IMR-90 (cell line): ENCODE results near the gene LCMT2. TPM values are rescaled to one million over a fixed set of nuclear protein-coding genes. Genes with fewer than 3 reads are reported as not detected.

Experiments
- ATAC-seq: fragments of 200-7000 bp; cut with Tn5 transposase; 2 replicates; pipeline ENCODE4 v1.9.1; 2020; ENCODE audit warnings: low read depth, mild to moderate bottlenecking, moderate library complexity
- BruUV-seq: library from RNA; stranded (reverse); fragments of 400-500 nt; replicated peaks from 2 replicates; lab custom pipeline; 2021; lab: Mats Ljungman, UMichigan
- CTCF ChIA-PET: fragments of 300-600 bp; formaldehyde crosslinking; extraction: SDS; loops from one replicate; lab custom pipeline; 2021; ENCODE audit warnings: antibody characterized with exemption; lab: Yijun Ruan, JAX
- POLR2A ChIA-PET: fragments of 300-600 bp; sonication (Branson Sonifier 250); formaldehyde crosslinking; loops from one replicate; lab custom pipeline; 2022; ENCODE audit warnings: antibody characterized with exemption; ENCODE audit not compliant: unreplicated experiment; lab: Charles Lee
- DNase-seq: peaks from one replicate; pipeline ENCODE4 v3.0.0; 2013
- H2AFZ ChIP-seq: replicated peaks from 2 replicates; pipeline ENCODE3; 2013; ENCODE audit warnings: low read length, mild to moderate bottlenecking; ENCODE audit not compliant: poor library complexity
- H2AK5ac ChIP-seq: 2 replicates; pipeline ENCODE4 v1.6.1; 2013; ENCODE audit warnings: low read depth, low read length, inconsistent platforms
- H2AK9ac ChIP-seq: replicated peaks from 2 replicates; pipeline ENCODE3; 2013; ENCODE audit warnings: mild to moderate bottlenecking, low read depth, low read length, moderate library complexity; ENCODE audit not compliant: poor library complexity
- H2BK120ac ChIP-seq: 2 replicates; pipeline ENCODE4 v1.6.1; 2013; ENCODE audit warnings: low read depth, low read length, inconsistent platforms
- H2BK15ac ChIP-seq: 3 replicates; pipeline ENCODE4 v1.6.1; 2013; ENCODE audit warnings: low read depth, low read length, inconsistent platforms
- H2BK20ac ChIP-seq: 2 replicates; pipeline ENCODE4 v1.6.1; 2013; ENCODE audit warnings: low read depth, mild to moderate bottlenecking, inconsistent platforms, low read length, moderate library complexity
- H2BK5ac ChIP-seq: 2 replicates; pipeline ENCODE4 v1.6.1; 2013; ENCODE audit warnings: mild to moderate bottlenecking, low read depth, low read length, inconsistent platforms; ENCODE audit not compliant: poor library complexity, severe bottlenecking
- H3K14ac ChIP-seq: replicated peaks from 2 replicates; pipeline ENCODE4 v1.6.1; 2013; ENCODE audit warnings: low read depth, low read length, inconsistent platforms
- H3K18ac ChIP-seq: 2 replicates; pipeline ENCODE4 v1.6.1; 2013; ENCODE audit warnings: low read depth, low read length, control low read depth
- H3K23ac ChIP-seq: 2 replicates; pipeline ENCODE4 v1.6.1; 2013; ENCODE audit warnings: low read depth, low read length, inconsistent platforms
- H3K27ac ChIP-seq: 2 replicates; pipeline ENCODE4 v1.5.1; 2013; ENCODE audit warnings: mild to moderate bottlenecking, control low read depth, low read length; ENCODE audit not compliant: insufficient read depth
- H3K27me3 ChIP-seq: 2 replicates; pipeline ENCODE4 v1.6.1; 2013; ENCODE audit warnings: low read length; ENCODE audit not compliant: control insufficient read depth, insufficient read depth
- H3K36me3 ChIP-seq: 2 replicates; pipeline ENCODE4 v1.6.1; 2013; ENCODE audit warnings: low read length, mixed read lengths; ENCODE audit not compliant: control insufficient read depth, insufficient read depth
- H3K4ac ChIP-seq: 2 replicates; pipeline ENCODE4 v1.6.1; 2013; ENCODE audit warnings: low read depth, low read length, inconsistent platforms
- H3K4me1 ChIP-seq: 2 replicates; pipeline ENCODE4 v1.6.1; 2013; ENCODE audit warnings: low read length, mixed read lengths; ENCODE audit not compliant: control insufficient read depth, insufficient read depth
- H3K4me2 ChIP-seq: 2 replicates; pipeline ENCODE4 v1.6.1; 2013; ENCODE audit warnings: low read depth, mild to moderate bottlenecking, control low read depth, low read length, moderate library complexity
- H3K4me3 ChIP-seq: 2 replicates; pipeline ENCODE4 v1.5.1; 2013; ENCODE audit warnings: low read depth, mild to moderate bottlenecking, control low read depth, low read length, moderate library complexity; ENCODE audit not compliant: insufficient read depth
- H3K56ac ChIP-seq: 2 replicates; pipeline ENCODE4 v1.6.1; 2013; ENCODE audit warnings: low read length, inconsistent platforms; ENCODE audit not compliant: insufficient read depth; ENCODE audit errors: extremely low read depth
- H3K79me1 ChIP-seq, 2 experiments: 2 replicates each; pipeline ENCODE4 v1.6.1; 2013; ENCODE audit warnings: low read length in 2 of 2, inconsistent platforms in 1 of 2, low read depth in 1 of 2
- H3K9ac ChIP-seq: 2 replicates; pipeline ENCODE4 v1.6.1; 2013; ENCODE audit warnings: low read depth, low read length, control low read depth
- H3K9me1 ChIP-seq: 2 replicates; pipeline ENCODE4 v1.6.1; 2013; ENCODE audit warnings: low read length, inconsistent platforms; ENCODE audit not compliant: insufficient read depth
- H3K9me3 ChIP-seq: 2 replicates; pipeline ENCODE4 v1.6.1; 2013; ENCODE audit warnings: low read length; ENCODE audit not compliant: control insufficient read depth, insufficient read depth
- H4K20me1 ChIP-seq: 2 replicates; pipeline ENCODE4 v1.6.1; 2013; ENCODE audit warnings: low read length, inconsistent platforms; ENCODE audit not compliant: insufficient read depth
- H4K5ac ChIP-seq: 2 replicates; pipeline ENCODE4 v1.6.1; 2013; ENCODE audit warnings: mild to moderate bottlenecking, low read depth, low read length, control low read depth
- H4K8ac ChIP-seq, 2 experiments: 2 replicates each; pipeline ENCODE4 v1.6.1; 2013; ENCODE audit warnings: low read depth in 2 of 2, low read length in 2 of 2, control low read depth in 1 of 2, inconsistent platforms in 1 of 2
- H4K91ac ChIP-seq: 2 replicates; pipeline ENCODE4 v1.6.1; 2013; ENCODE audit warnings: low read depth, low read length, inconsistent platforms; ENCODE audit not compliant: insufficient read depth
- BHLHE40 ChIP-seq: fragments of 150-350 bp; IDR thresholded peaks from 2 replicates; pipeline ENCODE4 v1.6.1; 2016; ENCODE audit warnings: mild to moderate bottlenecking, low read depth, low read length
- CEBPB ChIP-seq: IDR thresholded peaks from 2 replicates; pipeline ENCODE4 v1.6.1; 2012; ENCODE audit warnings: low read depth, low read length, improper control_type of control experiment
- CHD1 ChIP-seq: IDR thresholded peaks from 2 replicates; pipeline ENCODE4 v1.6.1; 2012; ENCODE audit warnings: low read depth, low read length, improper control_type of control experiment
- CTCF ChIP-seq: conservative IDR thresholded peaks from 2 replicates; pipeline ENCODE4 v1.5.1; 2012; ENCODE audit warnings: mild to moderate bottlenecking, low read depth, low read length, improper control_type of control experiment
- ELK1 ChIP-seq: fragments of 150-350 bp; IDR thresholded peaks from 2 replicates; pipeline ENCODE4 v1.6.1; 2016; ENCODE audit warnings: low read depth, mild to moderate bottlenecking, low read length, moderate library complexity, borderline replicate concordance
- MAFK ChIP-seq: IDR thresholded peaks from 2 replicates; pipeline ENCODE4 v1.6.1; 2012; ENCODE audit warnings: low read depth, low read length, improper control_type of control experiment
- MAZ ChIP-seq: IDR thresholded peaks from 2 replicates; pipeline ENCODE4 v1.6.1; 2012; ENCODE audit warnings: low read depth, mild to moderate bottlenecking, low read length, improper control_type of control experiment, moderate library complexity, borderline replicate concordance
- NFE2L2 ChIP-seq: fragments of 150-350 bp; IDR thresholded peaks from 2 replicates; pipeline ENCODE4 v1.6.1; 2016; ENCODE audit warnings: low read depth, mild to moderate bottlenecking, low read length
- POLR2A ChIP-seq: IDR thresholded peaks from 2 replicates; pipeline ENCODE4 v1.6.1; 2012; ENCODE audit warnings: mild to moderate bottlenecking, low read depth, low read length
- RAD21 ChIP-seq: IDR thresholded peaks from 2 replicates; pipeline ENCODE4 v1.6.1; 2012; ENCODE audit warnings: low read length, improper control_type of control experiment
- RCOR1 ChIP-seq: IDR thresholded peaks from 2 replicates; pipeline ENCODE4 v1.6.1; 2012; ENCODE audit warnings: mild to moderate bottlenecking, low read length, improper control_type of control experiment; ENCODE audit not compliant: insufficient replicate concordance
- RFX5 ChIP-seq: IDR thresholded peaks from 2 replicates; pipeline ENCODE4 v1.8.0; 2012; ENCODE audit warnings: low read depth, mild to moderate bottlenecking, low read length, moderate library complexity
- SMC3 ChIP-seq: fragments of 150-350 bp; IDR thresholded peaks from 2 replicates; pipeline ENCODE4 v1.6.1; 2016; ENCODE audit warnings: low read depth, mild to moderate bottlenecking, antibody characterized with exemption, low read length, moderate library complexity
- USF2 ChIP-seq: fragments of 150-350 bp; IDR thresholded peaks from 2 replicates; pipeline ENCODE4 v1.6.1; 2017; ENCODE audit warnings: mild to moderate bottlenecking, antibody characterized with exemption, low read length, low read depth
- WGBS, 2 experiments: methylation state at CpG; one replicate each; pipeline versions ENCODE4 v1.1.5 to v1.1.7; 2013; ENCODE audit warnings: missing lambda C conversion rate in 2 of 2; ENCODE audit not compliant: insufficient read length in 1 of 2; ENCODE audit errors: extremely low coverage in 2 of 2; 5-methylcytosine and 5-hydroxymethylcytosine counted together
- dilution Hi-C: fragments of 300-500 bp; cut with HindIII; formaldehyde crosslinking; loops from one replicate; pipeline ENCODE4 v1.14.3; 2018; ENCODE audit warnings: low sequenced_read_pairs; ENCODE audit not compliant: unreplicated experiment
- in situ Hi-C: fragments of 300-500 bp; cut with MboI; formaldehyde crosslinking; loops from 3 replicates; pipeline ENCODE4 v1.14.3; 2019; ENCODE audit warnings: low sequenced_read_pairs, inconsistent platforms, mixed read lengths
- intact Hi-C: fragments of 100-400 bp; cut with micrococcal nuclease; formaldehyde crosslinking; loops from 2 replicates; pipeline ENCODE4 v1.10.0; 2022
- polyA plus RNA-seq, 3 experiments: library from polyadenylated mRNA; depleted of rRNA; stranded (reverse); fragments of >200 nt; gene quantifications; 2 replicates each; pipeline ENCODE4 v1.2.3, GENCODE V29; 2012; ENCODE audit warnings: low replicate concordance in 1 of 3
- total RNA-seq: library from RNA; depleted of rRNA; stranded (reverse); fragments of >200 nt; gene quantifications from 2 replicates; pipeline ENCODE4 v1.2.3, GENCODE V29; 2012

Gene LCMT2
- total and polyA plus RNA-seq, 2 of the 4 experiments (the other 2 are of a cell fraction) = 5.8 to 12.2 TPM

GRCh38 chr15:43352693-43353382 lies 22.5 kb upstream of the LCMT2 start:
- H3K27ac ChIP-seq = no peak overlapping the region
- ChIA-PET CTCF (no interaction called here), POLR2A (no interaction called here)
- H3K23ac ChIP-seq = no peak overlapping the region
- no peak overlapping the region for H3K4me2 ChIP-seq
- H3K27me3 ChIP-seq = no peaks in the 10 kb centered on the region
- H3K14ac ChIP-seq = no peak overlapping the region
- TF ChIP-seq USF2 = no peak
- no peak for TF ChIP-seq ELK1
- no peak for TF ChIP-seq MAFK
- no peak for TF ChIP-seq SMC3
- TF ChIP-seq RAD21 = no peak
- no peak for TF ChIP-seq RCOR1
- TF ChIP-seq POLR2A = no peak
- no peak for TF ChIP-seq CEBPB
- TF ChIP-seq CHD1 = no peak
- no peak for TF ChIP-seq NFE2L2
- no peak for TF ChIP-seq RFX5
- TF ChIP-seq MAZ = no peak
- TF ChIP-seq BHLHE40 = no peak
- TF ChIP-seq CTCF = no peak
- H2AFZ ChIP-seq = no peak overlapping the region
- H4K91ac ChIP-seq = no peak overlapping the region
- H3K9me3 ChIP-seq = no peaks in the 10 kb centered on the region
- dilution Hi-C loops = no loop called here
- intact Hi-C loops = no loop called here
- no peaks in the 10 kb centered on the region for H4K20me1 ChIP-seq
- no peak overlapping the region for H2AK9ac ChIP-seq
- H4K5ac ChIP-seq = no peak overlapping the region
- no peak overlapping the region for H4K8ac ChIP-seq
- H3K79me1 ChIP-seq = no peaks in the 10 kb centered on the region; a peak in 1 of 4 replicates
- peaks cover 8% of the 10 kb centered on the region for H3K36me3 ChIP-seq
- no CpG with 5 or more reads among the region's 2 CpGs for WGBS, 2 experiments
- H3K4ac ChIP-seq = no peak overlapping the region
- no peak overlapping the region for H3K4me3 ChIP-seq
- no peak overlapping the region for H2AK5ac ChIP-seq
- ATAC-seq (no peak), DNase-seq (no peak)
- H3K9ac ChIP-seq = no peak overlapping the region
- in situ Hi-C loops = no loop called here
- no peaks in the 10 kb centered on the region for H3K9me1 ChIP-seq
- no peaks in the 10 kb centered on the region for H3K4me1 ChIP-seq
- H2BK20ac ChIP-seq = no peak overlapping the region
- H2BK5ac ChIP-seq = no peak overlapping the region
- no peak overlapping the region for H3K56ac ChIP-seq
- no TSS peak for BruUV-seq
- H2BK120ac ChIP-seq = no peak overlapping the region
- H2BK15ac ChIP-seq = no peak overlapping the region
- H3K18ac ChIP-seq = no peak overlapping the region
